HG02763 (cell line): ENCODE measurements around the gene KLK13.

Experiments
- ATAC-seq: cut with Tn5 transposase; IDR thresholded peaks from one replicate; pipeline ENCODE4 v1.9.1; 2021; ENCODE audit warnings: mild to moderate bottlenecking, moderate library complexity; ENCODE audit not compliant: unreplicated experiment

Gene KLK13

DNA sequence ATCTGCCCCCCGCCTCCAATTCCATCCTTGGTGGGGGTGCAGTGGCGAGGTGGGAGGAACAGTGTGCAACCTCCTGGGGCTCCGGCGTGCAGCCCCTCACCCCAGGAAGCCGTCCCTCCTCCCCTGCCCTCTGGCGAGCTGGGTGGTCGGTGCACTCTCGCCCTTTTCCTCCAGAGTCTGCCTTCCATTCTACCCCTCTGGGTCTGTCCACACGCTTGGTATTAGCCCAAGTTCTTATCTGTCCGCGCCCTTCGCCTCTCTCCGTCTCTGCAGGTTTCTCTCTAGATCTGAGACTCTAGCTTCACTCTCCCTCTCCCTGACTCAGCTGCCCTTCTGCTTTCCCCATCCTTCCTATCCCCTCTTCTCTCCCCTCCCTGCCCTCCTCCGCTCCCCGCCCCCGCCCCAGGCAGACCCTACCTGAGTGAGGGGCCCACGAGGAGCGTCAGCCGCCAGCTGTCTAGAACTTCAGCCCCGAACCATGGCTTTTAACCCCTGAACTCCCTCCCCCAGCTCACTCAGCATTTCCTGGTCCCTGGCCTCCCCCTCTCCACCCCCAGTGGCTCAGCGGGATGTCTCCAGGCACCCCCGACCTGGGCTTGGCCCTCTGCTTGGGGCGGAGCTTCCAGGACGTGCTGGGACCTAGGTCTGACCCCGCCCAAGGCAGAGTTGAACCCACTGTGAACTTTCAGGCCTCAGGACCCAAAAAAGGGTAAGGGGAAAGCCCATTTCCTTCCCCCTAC lies 499 bp upstream of the KLK13 start:
- ATAC-seq = no peak

DNA sequence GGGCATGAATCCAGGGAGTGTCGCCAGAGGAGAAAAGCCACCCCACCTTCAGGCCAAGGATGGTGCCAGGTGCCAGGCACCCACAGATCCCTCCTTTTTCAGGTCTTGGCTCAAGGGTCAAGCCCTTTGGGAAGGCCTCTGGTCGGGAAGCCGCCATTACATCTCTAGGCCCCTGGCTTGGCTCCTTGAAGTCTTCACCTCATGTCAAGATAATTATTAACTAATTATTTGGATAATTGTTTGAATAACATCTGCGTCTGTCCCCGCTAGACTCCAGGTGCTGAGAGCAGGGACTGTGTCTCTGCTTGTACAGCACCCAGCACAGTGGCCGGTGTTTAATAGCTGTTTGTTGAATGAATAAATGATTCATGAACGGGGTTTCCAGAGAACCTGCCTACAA lies 1.2 kb downstream of the KLK13 start:
- ATAC-seq = no peak

DNA sequence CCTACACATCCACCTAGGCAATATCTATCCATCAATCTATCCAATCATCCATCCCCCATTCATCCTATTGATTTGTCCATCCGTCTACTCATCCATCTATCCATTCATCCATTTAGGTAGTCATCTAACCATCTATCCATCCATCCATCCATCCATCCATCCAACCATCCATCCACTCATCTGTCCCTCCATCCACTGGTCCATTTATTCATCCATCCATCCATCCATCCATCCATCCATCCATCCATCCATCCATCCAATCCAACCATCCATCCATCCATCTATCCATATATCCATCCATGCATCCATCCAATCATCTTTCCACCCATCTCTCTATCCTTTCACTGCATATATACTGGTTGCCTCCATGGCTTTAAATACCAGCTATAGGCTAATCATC lies 3.9 kb downstream of the KLK13 start:
- ATAC-seq = no peak

DNA sequence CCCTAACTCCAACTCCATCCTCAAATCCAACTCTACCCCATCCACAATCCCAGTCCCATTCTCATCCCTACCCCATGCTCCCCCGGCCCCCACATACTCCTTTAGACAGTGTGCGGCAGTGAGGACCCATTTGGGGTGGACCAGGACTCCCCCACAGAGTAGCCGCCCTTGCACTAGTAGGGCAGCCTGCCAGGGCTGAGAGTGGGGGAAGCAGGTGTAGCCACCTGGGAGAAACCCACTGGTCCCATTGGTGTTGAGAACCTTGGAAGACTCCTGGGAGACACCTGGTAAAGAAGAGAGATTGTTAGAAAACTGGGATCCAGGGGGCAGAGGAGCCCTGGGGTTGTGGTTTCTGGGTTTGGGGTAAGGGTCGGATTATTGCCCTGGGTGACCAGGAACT lies 4.6 kb downstream of the KLK13 start:
- ATAC-seq = no peak

DNA sequence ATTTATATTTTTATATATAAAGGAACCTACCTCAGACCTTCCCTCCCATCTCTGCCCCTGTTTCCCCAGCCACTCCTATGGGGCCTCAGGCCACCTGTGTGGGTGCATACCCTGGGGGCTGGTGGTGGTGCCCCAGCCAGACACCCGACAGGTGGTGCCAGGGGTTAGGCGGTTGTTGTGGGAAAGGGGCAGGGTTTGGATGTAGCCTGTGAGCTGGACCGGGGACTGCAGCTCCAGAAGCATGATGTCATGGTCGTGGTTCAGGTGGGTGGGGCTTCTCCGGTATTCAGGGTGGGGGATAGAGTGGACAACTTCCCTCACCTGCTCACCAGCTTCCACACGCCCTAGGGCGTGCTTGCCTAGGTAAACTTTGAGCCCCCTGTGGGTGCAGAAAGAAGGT lies 5.2 kb downstream of the KLK13 start:
- ATAC-seq = no peak

DNA sequence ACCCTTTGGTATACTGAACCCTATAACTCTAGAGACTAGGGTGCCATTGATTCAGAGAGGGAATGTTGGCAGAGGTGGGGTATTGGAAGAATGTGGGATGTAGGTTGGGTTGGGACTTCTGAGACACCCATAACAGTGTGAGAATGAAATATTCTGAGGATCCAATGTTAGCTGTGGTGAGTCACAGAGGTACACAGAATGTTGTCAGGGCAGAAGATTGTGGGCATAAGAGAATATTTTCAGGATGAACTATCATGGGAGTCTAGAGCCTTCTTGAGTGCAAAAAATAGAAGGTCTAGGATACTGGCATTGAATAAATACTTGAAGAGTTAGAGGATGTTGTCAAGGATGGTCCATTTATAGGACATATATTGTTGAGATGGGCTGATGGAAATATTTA lies 9.0 kb downstream of the KLK13 start:
- ATAC-seq = no peak

DNA sequence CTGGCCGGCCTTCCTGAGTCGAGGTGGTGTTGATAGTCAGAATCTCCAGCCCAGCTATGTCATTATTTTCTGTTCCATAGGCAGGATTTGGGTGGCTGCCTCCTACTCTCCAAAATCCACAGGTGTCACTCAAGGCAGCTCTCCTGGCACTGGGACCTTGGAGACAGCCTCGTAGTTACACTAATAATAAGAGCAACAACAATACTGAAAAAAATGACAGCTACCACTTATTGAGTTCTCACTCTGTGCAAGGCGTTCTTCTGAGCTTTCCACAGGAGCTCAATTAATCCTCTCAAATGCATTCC lies 17.9 kb downstream of the KLK13 start:
- no peak for ATAC-seq

DNA sequence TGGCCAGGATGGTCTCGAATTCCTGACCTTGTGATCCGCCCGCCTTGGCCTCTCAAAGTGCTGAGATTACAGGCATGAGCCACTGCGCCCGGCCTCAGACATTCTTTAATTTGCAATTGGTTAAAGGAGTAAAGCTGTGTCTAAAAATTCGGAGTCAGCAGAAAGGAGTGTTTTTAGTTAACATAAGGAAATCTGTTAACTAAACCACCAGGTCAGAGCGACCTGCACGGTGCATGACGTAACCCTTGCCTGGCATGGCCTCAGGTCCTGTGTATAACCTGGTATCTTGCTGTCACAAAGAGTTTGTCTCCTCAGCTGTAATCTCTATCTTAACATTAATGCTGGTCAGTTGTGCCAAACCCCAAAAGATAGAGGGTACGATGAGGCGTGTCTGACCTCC lies 20.6 kb downstream of the KLK13 start:
- ATAC-seq = no peak

DNA sequence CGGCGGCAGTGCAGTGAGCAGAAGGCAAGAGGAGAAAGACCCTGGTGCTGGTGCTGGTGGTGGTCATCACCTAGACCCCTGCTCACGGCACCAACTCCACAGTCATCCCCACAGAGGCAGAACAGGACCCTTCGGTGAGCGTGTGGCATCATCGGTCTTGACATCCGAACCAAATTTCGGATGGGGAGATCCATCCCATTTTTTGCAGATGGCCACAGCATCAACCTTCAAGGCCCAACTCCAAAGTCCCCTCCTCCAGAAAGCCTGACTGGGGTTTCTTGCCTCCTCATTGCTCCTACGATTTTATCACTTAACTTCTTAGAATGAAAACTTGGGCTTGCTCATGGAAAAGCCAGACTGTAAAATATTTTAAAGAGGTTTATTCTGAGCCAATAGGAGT lies 21.4 kb downstream of the KLK13 start:
- no peak for ATAC-seq

DNA sequence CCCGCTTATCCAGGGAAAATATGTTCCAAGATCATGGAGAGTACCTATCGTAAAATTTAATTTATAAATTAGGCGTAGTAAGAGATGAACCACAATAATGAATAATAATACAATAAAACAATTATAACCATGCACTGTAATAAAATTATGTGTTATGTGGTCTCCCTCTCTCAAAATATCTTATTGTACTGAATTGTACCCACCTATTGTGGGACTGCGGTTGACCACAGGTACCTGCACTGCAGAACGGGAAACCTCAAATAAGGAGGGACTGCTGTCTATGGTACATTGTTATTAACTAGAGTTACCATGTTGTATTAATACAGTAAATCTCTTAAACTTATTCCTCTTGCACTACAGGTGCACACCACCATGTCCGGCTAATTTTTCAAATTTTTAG lies 24.7 kb downstream of the KLK13 start:
- no peak for ATAC-seq

DNA sequence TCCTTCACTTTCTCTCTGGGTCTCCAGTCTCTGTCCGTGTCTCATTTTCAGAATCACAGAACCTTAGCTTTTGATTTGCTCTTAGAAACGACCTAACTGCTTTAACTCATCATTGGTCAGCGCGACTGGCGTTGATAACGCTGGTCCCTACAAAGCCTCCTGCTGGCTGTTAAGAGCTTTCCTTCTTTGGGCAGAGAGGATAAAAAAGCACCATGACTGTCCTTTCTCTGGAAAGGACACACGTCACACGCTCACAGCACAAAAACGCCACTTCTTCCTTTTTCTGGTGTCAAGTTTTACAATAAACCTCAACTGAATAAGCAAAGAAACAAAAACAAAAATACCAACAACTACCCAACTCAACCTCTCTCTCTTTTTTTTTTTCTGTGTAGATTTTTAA lies 28.4 kb downstream of the KLK13 start:
- ATAC-seq = no peak

DNA sequence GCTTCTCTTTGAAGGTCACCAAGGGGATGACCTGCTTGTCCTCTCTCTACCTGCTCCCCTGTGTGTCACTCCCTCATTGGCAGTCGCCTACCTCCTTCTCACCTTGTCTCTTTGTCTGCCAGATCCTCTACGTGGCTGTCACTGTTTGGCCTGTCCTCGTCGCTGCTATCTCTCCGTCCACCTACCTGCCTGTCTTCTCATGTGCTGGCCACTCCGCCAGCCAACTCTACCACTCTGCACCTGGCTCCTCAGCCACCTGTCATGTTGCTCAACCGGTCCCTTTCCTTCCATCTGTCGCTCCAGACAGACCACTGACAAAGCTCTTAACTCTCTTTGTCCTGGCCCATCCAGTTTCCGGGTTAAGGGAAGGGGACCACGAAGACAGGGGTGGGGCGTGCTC lies 30.2 kb downstream of the KLK13 start, which contains the start of gene KLK12:
Gene KLK12, minus strand, starts transcription at position 299 of the 400 bp plus-strand sequence. CDS start 381 bp downstream, outside the sequence.
- ATAC-seq = no peak

DNA sequence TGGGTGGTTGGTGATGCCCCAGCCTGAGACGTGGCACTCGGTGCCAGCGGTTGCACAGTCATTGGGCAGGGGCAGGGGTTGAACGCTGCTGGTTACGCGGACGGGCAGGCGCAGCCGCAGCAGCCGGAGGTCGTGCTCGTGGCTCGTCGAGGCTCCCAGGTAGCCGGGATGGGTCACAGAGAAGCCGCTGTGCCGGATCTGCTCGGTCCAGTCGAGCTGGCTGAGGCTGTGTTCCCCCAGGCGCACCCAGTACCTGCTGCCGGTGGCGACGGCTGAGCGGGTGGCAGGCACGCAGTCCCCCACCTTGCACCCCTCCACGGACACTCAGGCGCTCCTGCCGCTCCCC lies 33.0 kb downstream of the KLK13 start:
- ATAC-seq = no peak

DNA sequence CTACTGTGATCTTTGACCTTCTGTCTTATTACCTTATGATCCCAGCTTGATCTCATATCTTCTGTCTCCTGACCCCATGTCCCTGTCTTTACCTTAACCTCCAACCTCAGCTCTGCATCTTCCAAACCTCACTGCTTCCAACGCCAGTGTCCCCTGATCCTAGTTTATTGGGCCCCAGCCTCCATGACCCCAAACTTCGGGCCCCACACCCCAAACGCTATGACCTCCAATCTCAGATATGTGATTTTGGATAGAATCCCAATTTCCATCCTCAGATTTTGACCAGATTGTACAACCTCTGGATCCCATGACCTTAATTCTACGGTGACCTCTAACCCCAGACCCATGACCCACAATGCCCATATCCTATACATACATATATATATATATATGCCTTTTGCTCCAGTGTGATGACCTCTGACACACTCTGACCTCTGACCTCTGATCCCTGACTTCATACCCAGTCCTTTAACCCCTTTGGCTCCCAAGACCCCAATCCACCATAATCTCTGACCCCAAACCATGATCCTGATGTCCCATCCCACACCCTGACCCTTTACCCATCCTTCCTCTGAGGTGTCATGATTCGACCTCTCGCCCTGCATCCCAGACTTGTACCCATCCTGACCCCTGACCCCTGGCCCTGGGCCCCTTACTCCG lies 33.5 kb downstream of the KLK13 start:
- ATAC-seq = no peak

DNA sequence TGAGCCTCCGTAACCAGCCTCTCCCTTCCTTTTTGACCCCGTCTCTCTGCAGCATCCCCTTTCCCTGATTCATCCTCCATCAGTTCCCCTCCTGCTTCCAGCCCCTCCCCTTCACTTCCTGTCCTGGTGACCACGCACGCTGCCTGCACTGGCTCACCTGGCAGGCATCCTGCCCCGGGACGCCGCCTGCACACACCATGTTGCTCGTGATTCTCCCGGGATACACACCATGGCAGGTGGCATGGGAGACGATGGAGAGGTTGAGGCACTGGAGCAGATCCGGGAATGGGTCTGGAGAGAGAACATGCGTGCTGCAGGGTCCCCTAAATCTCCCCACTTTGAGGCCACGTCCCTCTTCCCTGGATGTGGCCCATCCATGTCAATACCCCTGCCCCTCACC lies 34.3 kb downstream of the KLK13 start:
- no peak for ATAC-seq

DNA sequence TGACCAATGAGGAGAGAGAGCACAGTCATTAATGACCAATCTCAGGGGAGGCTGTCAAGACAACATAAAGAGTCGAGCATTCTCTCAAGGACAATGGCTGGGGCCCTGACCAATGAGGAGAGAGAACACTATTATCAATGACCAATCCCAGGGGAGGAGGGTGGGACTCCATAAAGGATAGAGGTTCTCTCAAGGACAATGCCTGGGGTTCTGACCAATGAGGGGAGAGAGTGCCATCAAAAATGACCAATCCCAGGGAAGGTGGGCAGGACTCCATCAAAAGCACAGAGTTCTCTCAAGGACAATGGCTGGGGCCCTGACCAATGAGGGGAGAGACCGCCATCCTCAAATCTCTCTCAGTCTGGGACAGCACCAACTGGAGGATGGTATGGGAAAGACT lies 35.2 kb downstream of the KLK13 start:
- ATAC-seq = no peak

DNA sequence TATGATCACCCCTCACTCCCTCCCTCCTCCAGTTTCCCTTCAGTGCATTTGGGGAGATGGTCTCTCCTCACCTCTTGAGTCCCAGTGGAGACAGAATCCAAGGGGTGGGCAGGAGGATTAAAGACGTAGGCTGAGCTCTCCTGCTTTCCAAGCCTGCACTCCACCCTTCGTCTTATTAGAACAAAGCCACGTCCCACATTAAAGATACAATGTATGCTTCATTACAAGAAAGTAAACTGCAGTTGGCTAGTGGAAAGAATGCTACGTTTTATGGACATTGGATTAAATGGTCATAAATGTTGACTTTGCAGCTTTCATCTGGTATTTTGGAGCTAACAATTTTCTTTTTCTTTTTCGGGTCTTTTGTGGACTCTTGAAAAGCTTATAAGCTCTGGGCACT lies 37.0 kb downstream of the KLK13 start:
- ATAC-seq = no peak

DNA sequence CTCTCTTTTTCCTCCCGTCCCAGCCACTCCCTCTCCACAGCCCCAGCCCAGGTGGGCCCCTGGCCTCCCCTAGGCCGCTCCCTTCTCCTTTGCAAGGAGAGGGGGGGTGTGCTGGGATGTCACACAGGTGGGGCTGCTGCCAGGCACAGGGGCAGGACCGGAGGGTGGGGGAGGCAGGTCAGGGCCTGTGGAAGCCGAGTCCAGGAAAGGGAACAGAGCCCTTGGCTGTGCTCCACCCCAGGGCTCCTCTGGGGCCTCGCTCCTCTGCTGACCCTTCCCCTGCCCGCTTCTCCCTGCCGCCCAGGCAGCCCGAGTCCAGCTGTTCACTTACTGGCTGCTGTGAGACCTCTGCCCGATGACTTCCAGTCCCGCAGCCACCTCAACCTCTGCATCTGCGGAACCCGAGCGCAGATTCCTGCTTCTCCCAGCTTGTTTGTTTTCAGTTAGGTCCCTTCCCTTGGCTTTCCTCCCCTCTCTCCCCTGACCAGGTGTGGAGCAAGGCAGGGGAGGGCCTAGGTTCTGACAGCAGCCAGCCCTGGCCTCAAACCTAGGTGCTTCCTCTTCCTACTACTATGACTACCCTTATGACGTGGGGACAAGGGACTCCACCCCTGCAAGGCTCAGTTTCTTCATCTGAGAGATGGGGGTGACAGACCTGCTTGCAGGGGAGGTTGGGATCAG lies 37.6 kb downstream of the KLK13 start:
- ATAC-seq = no peak

DNA sequence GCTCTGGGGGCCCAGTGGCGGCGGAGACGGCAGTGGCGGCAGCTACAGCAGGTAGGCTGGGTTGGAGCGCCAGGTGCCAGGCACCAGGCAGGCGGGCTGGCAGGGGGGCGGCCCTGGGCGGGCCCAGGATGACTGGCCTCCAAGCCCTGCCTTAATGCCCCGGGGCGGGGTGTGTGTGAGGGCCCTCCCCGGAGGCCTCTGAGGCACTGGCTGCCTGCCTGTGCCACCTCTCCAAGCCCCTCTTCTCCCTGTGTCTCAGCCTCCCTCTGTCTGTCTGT lies 38.4 kb downstream of the KLK13 start, which contains the start of gene KLK11:
Gene KLK11, minus strand, starts transcription at position 63 of the 278 bp plus-strand sequence. CDS start 985 bp downstream, outside the sequence.
- ATAC-seq = no peak

DNA sequence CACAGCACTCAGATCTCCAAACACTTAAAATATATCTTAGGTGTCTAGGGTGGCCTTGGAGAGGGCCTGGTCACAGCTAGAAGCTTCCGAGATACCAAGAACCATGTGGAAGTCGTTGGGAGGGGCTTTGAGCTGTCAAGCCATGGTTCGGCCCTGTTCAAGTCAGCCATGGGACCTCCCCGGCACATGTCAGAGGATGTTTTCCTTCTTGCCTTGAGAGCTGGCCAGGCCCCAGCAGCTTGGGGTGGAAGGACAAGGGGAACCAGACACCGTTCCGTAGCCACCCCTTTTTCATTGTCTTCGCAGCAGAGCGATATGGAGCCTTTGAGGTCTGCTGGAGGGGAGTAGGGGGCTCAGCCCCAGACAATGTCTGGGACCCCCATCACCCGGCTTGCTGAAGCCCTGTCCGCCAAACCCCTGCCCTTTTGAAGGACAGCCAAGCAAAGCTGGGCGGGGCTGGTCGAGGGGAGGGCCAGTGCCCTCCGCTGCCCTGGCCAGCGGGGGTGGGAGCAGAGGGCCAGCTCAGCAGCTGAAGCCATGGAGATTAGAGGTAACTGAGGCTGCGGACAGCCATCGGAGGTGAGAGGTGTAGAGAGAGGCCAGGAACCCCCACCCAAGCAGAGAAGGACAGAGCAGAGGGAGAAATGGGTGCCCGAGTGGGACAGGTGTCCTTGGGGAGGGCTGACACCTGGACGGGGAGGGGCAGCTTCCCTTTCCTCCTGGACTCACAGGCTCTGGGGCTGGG lies 38.9 kb downstream of the KLK13 start:
- no peak for ATAC-seq

DNA sequence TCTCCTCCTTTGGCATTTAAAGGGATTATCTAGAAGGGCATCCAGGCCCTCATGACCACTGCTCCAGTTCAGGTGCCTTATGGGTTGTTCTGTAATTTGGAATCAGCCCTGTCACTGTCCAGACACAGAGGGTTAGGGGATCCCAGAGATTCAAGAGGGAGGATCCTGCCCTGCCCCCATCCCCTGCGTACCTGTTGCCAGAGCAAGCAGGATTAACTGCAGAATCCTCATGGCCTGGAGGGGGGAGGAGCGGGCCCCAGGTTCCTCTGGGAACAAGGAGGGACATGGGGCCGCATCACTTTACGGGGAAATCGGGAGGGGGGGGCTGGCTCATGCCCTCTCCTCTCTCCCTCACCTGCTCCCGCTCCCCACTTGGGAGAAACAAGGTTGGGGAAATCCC lies 39.5 kb downstream of the KLK13 start:
- no peak for ATAC-seq

DNA sequence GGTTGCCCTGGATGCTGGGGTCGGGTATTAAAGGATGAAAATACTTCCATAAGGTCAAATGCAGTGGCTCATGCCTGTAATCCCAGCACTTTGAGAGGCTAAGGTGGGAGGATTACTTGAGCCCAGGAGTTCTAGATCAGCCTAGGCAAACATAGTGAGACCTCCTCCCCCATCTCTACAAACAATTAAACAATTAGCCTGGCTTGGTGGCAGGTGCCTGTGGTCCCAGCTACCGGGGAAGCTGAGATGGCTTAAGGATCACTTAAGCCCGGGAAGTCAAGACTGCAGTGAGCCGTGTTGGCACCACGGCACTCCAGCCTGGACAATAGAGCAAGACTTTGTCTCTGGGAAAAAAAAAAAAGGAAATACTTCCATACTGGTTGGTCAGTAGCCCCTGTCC lies 40.0 kb downstream of the KLK13 start:
- ATAC-seq = no peak
